ENCODE results near the gene ALPK3.
A peak's percentile ranks its signal among the peaks of the same experiment; 100 is the strongest.

Gene ALPK3

DNA sequence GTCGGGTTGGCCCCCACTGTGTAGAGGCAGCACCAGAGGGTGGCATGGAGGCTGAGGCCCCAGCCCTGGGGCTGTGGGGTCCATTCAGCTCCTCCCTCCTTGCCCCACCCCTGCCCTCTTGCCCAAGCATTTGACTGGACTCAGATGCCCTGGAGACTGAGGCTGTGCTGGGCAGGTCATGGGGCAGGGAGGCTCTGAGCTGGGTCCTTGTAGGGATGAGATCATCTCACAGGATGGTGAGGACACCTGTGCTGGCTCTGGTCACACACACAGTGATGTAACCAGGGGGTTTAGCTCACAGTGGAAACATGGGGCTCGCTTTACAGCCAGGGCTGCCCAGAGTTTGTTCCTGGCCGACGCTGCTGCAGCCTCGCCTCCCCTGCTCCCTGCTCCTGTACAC lies 17.8 kb downstream of the ALPK3 start:
- TF ChIP-seq, protein P1, sequence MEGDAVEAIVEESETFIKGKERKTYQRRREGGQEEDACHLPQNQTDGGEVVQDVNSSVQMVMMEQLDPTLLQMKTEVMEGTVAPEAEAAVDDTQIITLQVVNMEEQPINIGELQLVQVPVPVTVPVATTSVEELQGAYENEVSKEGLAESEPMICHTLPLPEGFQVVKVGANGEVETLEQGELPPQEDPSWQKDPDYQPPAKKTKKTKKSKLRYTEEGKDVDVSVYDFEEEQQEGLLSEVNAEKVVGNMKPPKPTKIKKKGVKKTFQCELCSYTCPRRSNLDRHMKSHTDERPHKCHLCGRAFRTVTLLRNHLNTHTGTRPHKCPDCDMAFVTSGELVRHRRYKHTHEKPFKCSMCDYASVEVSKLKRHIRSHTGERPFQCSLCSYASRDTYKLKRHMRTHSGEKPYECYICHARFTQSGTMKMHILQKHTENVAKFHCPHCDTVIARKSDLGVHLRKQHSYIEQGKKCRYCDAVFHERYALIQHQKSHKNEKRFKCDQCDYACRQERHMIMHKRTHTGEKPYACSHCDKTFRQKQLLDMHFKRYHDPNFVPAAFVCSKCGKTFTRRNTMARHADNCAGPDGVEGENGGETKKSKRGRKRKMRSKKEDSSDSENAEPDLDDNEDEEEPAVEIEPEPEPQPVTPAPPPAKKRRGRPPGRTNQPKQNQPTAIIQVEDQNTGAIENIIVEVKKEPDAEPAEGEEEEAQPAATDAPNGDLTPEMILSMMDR (conservative IDR thresholded peaks at IDR 0.05; ENCODE audit: low read depth, low read length) = no peak
- no peak for DNase-seq (ENCODE audit: low read depth)
- no peak overlapping the region for H3K4me3 ChIP-seq (ENCODE audit: low read depth, low read length)

DNA sequence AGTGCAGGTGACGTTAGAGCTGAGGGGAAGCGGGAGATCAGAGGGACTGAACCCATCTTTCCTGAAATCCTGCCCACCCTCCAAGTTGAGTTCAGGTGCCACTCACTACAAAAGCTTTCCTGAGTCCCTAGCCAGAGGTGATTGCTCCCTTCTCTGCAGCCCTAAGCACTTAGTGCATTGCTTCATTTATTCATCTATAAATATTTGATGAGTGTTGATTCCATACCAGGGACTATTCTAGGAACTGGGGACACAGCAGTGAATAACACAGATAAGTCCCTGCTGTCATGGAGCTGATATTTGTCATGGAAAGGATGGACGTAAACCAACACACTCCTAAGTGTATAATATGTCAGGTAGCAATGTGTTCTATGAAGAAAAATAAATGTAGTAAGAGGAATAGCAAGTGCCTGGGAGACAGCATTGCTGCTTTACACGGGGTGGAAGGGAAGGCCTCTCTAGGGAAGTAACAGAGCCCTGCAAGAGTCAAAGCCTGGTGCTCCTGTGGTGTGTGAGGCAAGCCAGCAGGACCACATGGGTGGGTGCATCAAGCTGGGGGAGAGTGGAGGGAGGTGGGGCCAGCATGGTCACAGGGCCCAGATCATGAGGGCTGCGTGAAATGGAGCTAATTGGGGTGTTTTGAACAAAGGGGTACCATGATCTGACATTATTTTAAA lies 18.6 kb downstream of the ALPK3 start:
- DNase-seq (ENCODE audit: low read depth) = no peak
- TF ChIP-seq, protein P1 (conservative IDR thresholded peaks at IDR 0.05; ENCODE audit: low read depth, low read length) = no peak
- H3K4me3 ChIP-seq (ENCODE audit: low read depth, low read length) = no peak overlapping the region

DNA sequence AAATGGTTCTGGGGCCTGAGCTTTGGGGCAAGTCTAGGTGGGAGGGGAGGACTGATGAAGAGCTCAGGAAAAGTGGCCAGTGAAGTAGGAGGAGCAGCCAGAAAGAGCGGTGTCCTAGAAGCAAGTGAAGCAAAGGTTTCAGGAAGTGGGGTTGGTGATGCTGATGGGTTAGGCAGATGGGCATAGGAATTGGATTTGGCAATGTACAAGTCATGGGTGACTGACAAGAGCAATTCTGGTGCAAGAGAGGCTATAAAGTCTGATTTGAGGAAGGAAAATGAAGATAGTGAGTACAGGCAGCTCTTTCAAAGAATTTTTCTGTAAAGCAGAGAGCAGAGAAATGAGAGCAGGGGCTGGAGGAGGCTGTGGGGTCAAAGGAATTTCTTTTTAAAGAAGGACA lies 19.7 kb downstream of the ALPK3 start:
- H3K4me3 ChIP-seq (ENCODE audit: low read depth, low read length) = no peak overlapping the region
- TF ChIP-seq, protein P1 (conservative IDR thresholded peaks at IDR 0.05; ENCODE audit: low read depth, low read length) = no peak
- DNase-seq (ENCODE audit: low read depth) = no peak

DNA sequence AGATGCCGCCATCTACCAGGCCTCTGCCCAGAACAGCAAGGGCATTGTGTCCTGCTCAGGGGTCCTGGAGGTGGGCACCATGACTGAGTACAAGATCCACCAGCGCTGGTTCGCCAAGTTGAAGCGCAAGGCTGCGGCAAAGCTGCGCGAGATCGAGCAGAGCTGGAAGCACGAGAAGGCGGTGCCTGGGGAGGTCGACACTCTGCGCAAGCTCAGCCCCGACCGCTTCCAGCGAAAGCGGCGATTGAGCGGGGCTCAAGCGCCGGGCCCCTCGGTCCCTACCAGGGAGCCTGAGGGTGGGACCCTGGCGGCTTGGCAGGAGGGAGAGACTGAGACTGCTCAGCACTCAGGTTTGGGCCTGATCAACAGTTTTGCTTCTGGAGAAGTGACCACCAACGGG lies 22.6 kb downstream of the ALPK3 start:
- TF ChIP-seq, protein P1 (conservative IDR thresholded peaks at IDR 0.05; ENCODE audit: low read depth, low read length) = no peak
- DNase-seq (ENCODE audit: low read depth) = no peak
- H3K4me3 ChIP-seq (ENCODE audit: low read depth, low read length) = no peak overlapping the region

DNA sequence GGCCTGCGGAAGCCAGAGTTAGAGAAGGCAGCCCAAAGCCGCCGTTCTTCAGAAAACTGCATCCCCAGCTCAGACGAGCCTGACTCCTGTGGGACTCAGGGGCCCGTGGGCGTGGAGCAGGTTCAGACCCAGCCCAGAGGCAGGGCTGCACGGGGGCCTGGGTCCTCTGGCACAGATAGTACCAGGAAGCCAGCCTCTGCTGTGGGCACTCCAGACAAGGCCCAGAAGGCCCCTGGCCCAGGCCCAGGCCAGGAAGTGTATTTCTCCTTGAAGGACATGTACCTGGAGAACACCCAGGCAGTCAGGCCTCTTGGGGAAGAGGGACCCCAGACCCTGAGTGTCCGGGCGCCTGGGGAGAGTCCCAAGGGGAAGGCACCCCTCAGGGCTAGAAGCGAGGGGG lies 23.1 kb downstream of the ALPK3 start:
- no peak overlapping the region for H3K4me3 ChIP-seq (ENCODE audit: low read depth, low read length)
- DNase-seq (ENCODE audit: low read depth) = no peak
- TF ChIP-seq, protein P1 (conservative IDR thresholded peaks at IDR 0.05; ENCODE audit: low read depth, low read length) = no peak

DNA sequence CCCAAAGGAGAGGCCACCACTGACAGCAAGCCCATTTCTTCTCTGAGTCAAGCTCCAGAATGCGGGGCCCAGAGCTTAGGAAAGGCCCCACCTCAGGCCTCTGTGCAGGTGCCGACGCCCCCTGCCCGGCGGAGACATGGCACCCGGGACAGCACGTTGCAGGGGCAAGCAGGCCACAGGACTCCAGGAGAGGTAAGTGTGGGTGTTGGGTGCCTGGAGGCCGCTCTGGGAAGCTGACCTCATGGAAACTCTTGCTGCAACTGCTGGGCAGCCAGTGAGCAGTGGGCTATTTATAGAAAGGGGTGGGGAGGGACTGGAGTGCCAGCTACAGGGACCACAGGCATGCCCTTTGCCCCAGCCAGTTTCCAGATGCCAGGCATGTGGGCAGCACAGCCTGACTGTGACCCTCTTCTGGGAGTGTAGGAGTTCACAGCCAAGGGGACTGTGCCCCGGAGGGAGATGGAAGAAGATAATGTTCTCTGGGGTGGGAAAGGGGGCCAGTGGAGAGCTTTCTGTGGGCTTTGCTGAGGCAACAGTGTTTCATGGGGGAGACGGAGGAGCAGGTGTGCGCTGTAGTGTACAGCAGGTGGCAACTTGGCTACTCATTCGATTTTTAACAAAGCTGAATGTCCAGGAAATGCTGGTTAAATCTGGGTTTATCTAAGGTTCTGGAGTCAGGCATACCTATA lies 23.7 kb downstream of the ALPK3 start:
- DNase-seq (ENCODE audit: low read depth) = peak; percentile 50
- no peak overlapping the region for H3K4me3 ChIP-seq (ENCODE audit: low read depth, low read length)
- TF ChIP-seq, protein P1 (conservative IDR thresholded peaks at IDR 0.05; ENCODE audit: low read depth, low read length) = no peak

DNA sequence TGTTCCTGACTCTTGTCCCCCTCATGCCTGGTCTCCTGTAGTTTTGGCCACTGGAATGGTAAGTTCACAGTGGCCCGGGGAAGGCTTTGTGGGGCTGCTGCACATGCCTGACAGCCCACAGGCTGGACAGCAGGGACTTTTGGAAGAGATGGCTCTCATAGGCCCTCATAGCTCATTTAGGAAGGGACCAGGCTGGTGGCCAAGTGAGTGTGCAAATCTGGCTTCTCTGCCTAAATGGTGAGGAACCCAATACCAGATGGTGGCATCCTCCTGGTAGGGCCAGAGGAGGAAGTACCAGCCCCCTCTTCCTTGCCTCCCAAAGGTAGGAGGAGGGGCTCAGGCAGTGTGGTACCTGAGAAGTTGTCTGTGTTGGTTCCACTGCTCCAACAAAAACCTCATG lies 25.6 kb downstream of the ALPK3 start:
- DNase-seq (ENCODE audit: low read depth) = no peak
- H3K4me3 ChIP-seq (ENCODE audit: low read depth, low read length) = no peak overlapping the region
- TF ChIP-seq, protein P1 (conservative IDR thresholded peaks at IDR 0.05; ENCODE audit: low read depth, low read length) = no peak

Measured in choroid plexus epithelial cell (primary cell).